ENCODE data around the gene PROM1.

The PROM1 gene

DNA sequence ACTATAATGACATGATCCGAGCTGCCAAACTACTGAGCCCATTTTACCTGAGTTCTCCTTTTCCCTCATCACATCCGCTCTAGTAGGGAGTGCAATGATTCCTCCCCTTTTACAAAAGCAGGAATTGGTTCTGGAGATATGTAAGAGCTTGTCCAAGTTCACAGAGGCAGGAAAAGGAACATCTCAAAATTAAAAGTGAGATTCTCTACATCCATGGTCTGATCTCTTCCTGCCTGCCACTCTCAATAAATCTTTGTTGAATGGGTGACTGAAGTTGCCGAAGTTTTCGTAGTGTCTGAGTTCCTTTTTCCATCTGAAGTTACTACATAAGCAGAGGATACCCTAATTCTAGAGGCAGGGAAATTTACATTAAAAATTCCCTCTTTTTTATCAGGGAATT is 145.2 kb downstream of the PROM1 start, which contains the start of gene FGFBP1:
Gene FGFBP1 (minus strand): TSS at position 101 of the 400 bp plus-strand sequence. CDS start 2,108 bp downstream, outside the sequence.
- no peaks in the 10 kb centered on the region for H3K36me3 ChIP-seq (ENCODE audit: control insufficient read depth, insufficient read depth, low read length)
- DNase-seq = no peak
- H3K4me1 ChIP-seq (ENCODE audit: control insufficient read depth, insufficient read depth, low read length, poor library complexity, severe bottlenecking) = no peaks in the 10 kb centered on the region
- no peak within 1 kb of the TSS for H3K4me3 ChIP-seq (ENCODE audit: insufficient read depth, low read depth, low read length, poor library complexity, severe bottlenecking)
- H3K27me3 ChIP-seq (replicated peaks; ENCODE audit: control insufficient read depth, insufficient read depth, low read length, poor library complexity, severe bottlenecking) = no peaks in the 10 kb centered on the region
- no peak within 1 kb of the TSS for H3K27ac ChIP-seq (ENCODE audit: insufficient read depth, low read length, poor library complexity, severe bottlenecking)
- H3K9me3 ChIP-seq (ENCODE audit: control insufficient read depth, low read length) = no peaks in the 10 kb centered on the region

- no peaks in the 10 kb centered on the region for H3K9me3 ChIP-seq (ENCODE audit: control insufficient read depth, low read length)
- no peak overlapping the region for H3K4me3 ChIP-seq (ENCODE audit: insufficient read depth, low read depth, low read length, poor library complexity, severe bottlenecking)
- no peaks in the 10 kb centered on the region for H3K27me3 ChIP-seq (replicated peaks; ENCODE audit: control insufficient read depth, insufficient read depth, low read length, poor library complexity, severe bottlenecking)
- DNase-seq = no peak
- no peaks in the 10 kb centered on the region for H3K4me1 ChIP-seq (ENCODE audit: control insufficient read depth, insufficient read depth, low read length, poor library complexity, severe bottlenecking)
- H3K36me3 ChIP-seq (ENCODE audit: control insufficient read depth, insufficient read depth, low read length) = no peaks in the 10 kb centered on the region
- no peak overlapping the region for H3K27ac ChIP-seq (ENCODE audit: insufficient read depth, low read length, poor library complexity, severe bottlenecking)
These were observed 145.6 kb downstream of the PROM1 start for GRCh38 chr4:15938182-15938581.

- no peak for DNase-seq
- no peak overlapping the region for H3K27ac ChIP-seq (ENCODE audit: insufficient read depth, low read length, poor library complexity, severe bottlenecking)
- H3K4me1 ChIP-seq (ENCODE audit: control insufficient read depth, insufficient read depth, low read length, poor library complexity, severe bottlenecking) = no peaks in the 10 kb centered on the region
These were observed 147.3 kb downstream of the PROM1 start for GRCh38 chr4:15936495-15936894.

GRCh38 chr4:15935504-15936402 is 148.1 kb downstream of the PROM1 start:
- Histone ChIP-seq H3K36me3 (ENCODE audit: control insufficient read depth, insufficient read depth, low read length) (no peaks in the 10 kb centered on the region), H3K27me3 (replicated peaks; ENCODE audit: control insufficient read depth, insufficient read depth, low read length, poor library complexity, severe bottlenecking) (no peaks in the 10 kb centered on the region), H3K27ac (ENCODE audit: insufficient read depth, low read length, poor library complexity, severe bottlenecking) (no peak overlapping the region), H3K4me3 (ENCODE audit: insufficient read depth, low read depth, low read length, poor library complexity, severe bottlenecking) (no peak overlapping the region), H3K9me3 (ENCODE audit: control insufficient read depth, low read length) (no peaks in the 10 kb centered on the region), H3K4me1 (ENCODE audit: control insufficient read depth, insufficient read depth, low read length, poor library complexity, severe bottlenecking) (no peaks in the 10 kb centered on the region)
- DNase-seq = no peak

More at GRCh38 chr4:15936495-15936894, 147.3 kb downstream of the PROM1 start:
- Histone ChIP-seq H3K36me3 (ENCODE audit: control insufficient read depth, insufficient read depth, low read length) (no peaks in the 10 kb centered on the region), H3K4me3 (ENCODE audit: insufficient read depth, low read depth, low read length, poor library complexity, severe bottlenecking) (no peak overlapping the region), H3K27me3 (replicated peaks; ENCODE audit: control insufficient read depth, insufficient read depth, low read length, poor library complexity, severe bottlenecking) (no peaks in the 10 kb centered on the region), H3K9me3 (ENCODE audit: control insufficient read depth, low read length) (no peaks in the 10 kb centered on the region)

DNA sequence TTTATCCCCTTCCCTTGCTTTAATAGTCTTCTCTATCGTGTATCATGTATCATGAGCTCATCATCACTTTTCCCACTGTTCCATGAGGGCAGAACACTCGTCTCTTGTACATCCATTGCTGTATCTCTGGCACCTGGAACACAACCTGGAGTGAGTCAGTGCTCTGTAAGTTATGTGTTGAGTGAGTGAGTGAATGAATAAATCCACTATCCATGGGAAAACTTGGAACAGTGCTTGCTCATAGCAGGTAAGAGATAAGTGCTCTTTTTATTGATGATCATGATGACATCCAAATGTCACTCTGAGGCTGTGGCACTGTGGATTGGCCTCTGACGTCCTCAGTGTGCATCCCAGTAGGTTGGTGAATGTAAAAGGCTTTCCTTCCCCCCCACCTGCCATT is 149.6 kb downstream of the PROM1 start:
- Histone ChIP-seq H3K4me3 (ENCODE audit: insufficient read depth, low read depth, low read length, poor library complexity, severe bottlenecking) (no peak overlapping the region), H3K9me3 (ENCODE audit: control insufficient read depth, low read length) (no peaks in the 10 kb centered on the region), H3K36me3 (ENCODE audit: control insufficient read depth, insufficient read depth, low read length) (no peaks in the 10 kb centered on the region), H3K4me1 (ENCODE audit: control insufficient read depth, insufficient read depth, low read length, poor library complexity, severe bottlenecking) (no peaks in the 10 kb centered on the region), H3K27ac (ENCODE audit: insufficient read depth, low read length, poor library complexity, severe bottlenecking) (no peak overlapping the region), H3K27me3 (replicated peaks; ENCODE audit: control insufficient read depth, insufficient read depth, low read length, poor library complexity, severe bottlenecking) (no peaks in the 10 kb centered on the region)
- DNase-seq = no peak

- H3K4me1 ChIP-seq (ENCODE audit: control insufficient read depth, insufficient read depth, low read length, poor library complexity, severe bottlenecking) = no peaks in the 10 kb centered on the region
- H3K9me3 ChIP-seq (ENCODE audit: control insufficient read depth, low read length) = no peaks in the 10 kb centered on the region
- H3K27ac ChIP-seq (ENCODE audit: insufficient read depth, low read length, poor library complexity, severe bottlenecking) = no peak overlapping the region
- H3K4me3 ChIP-seq (ENCODE audit: insufficient read depth, low read depth, low read length, poor library complexity, severe bottlenecking) = no peak overlapping the region
- H3K36me3 ChIP-seq (ENCODE audit: control insufficient read depth, insufficient read depth, low read length) = no peaks in the 10 kb centered on the region
- no peaks in the 10 kb centered on the region for H3K27me3 ChIP-seq (replicated peaks; ENCODE audit: control insufficient read depth, insufficient read depth, low read length, poor library complexity, severe bottlenecking)
- no peak for DNase-seq
These were observed 152.2 kb downstream of the PROM1 start for GRCh38 chr4:15931451-15932210.

GRCh38 chr4:15930314-15930713 is 153.5 kb downstream of the PROM1 start:
- Histone ChIP-seq H3K9me3 (ENCODE audit: control insufficient read depth, low read length) (no peaks in the 10 kb centered on the region), H3K36me3 (ENCODE audit: control insufficient read depth, insufficient read depth, low read length) (no peaks in the 10 kb centered on the region), H3K27ac (ENCODE audit: insufficient read depth, low read length, poor library complexity, severe bottlenecking) (no peak overlapping the region), H3K4me3 (ENCODE audit: insufficient read depth, low read depth, low read length, poor library complexity, severe bottlenecking) (no peak overlapping the region), H3K27me3 (replicated peaks; ENCODE audit: control insufficient read depth, insufficient read depth, low read length, poor library complexity, severe bottlenecking) (no peaks in the 10 kb centered on the region), H3K4me1 (ENCODE audit: control insufficient read depth, insufficient read depth, low read length, poor library complexity, severe bottlenecking) (no peaks in the 10 kb centered on the region)
- no peak for DNase-seq

- no peaks in the 10 kb centered on the region for H3K36me3 ChIP-seq (ENCODE audit: control insufficient read depth, insufficient read depth, low read length)
- H3K9me3 ChIP-seq (ENCODE audit: control insufficient read depth, low read length) = no peaks in the 10 kb centered on the region
- H3K4me1 ChIP-seq (ENCODE audit: control insufficient read depth, insufficient read depth, low read length, poor library complexity, severe bottlenecking) = no peaks in the 10 kb centered on the region
- H3K27ac ChIP-seq (ENCODE audit: insufficient read depth, low read length, poor library complexity, severe bottlenecking) = no peak overlapping the region
- DNase-seq = no peak
- H3K27me3 ChIP-seq (replicated peaks; ENCODE audit: control insufficient read depth, insufficient read depth, low read length, poor library complexity, severe bottlenecking) = no peaks in the 10 kb centered on the region
- H3K4me3 ChIP-seq (ENCODE audit: insufficient read depth, low read depth, low read length, poor library complexity, severe bottlenecking) = no peak overlapping the region
These were observed 154.3 kb downstream of the PROM1 start for GRCh38 chr4:15929540-15929939.

- H3K4me3 ChIP-seq (ENCODE audit: insufficient read depth, low read depth, low read length, poor library complexity, severe bottlenecking) = no peak overlapping the region
- H3K27me3 ChIP-seq (replicated peaks; ENCODE audit: control insufficient read depth, insufficient read depth, low read length, poor library complexity, severe bottlenecking) = no peaks in the 10 kb centered on the region
- no peaks in the 10 kb centered on the region for H3K36me3 ChIP-seq (ENCODE audit: control insufficient read depth, insufficient read depth, low read length)
- no peak for DNase-seq
- no peak overlapping the region for H3K27ac ChIP-seq (ENCODE audit: insufficient read depth, low read length, poor library complexity, severe bottlenecking)
- no peaks in the 10 kb centered on the region for H3K9me3 ChIP-seq (ENCODE audit: control insufficient read depth, low read length)
- no peaks in the 10 kb centered on the region for H3K4me1 ChIP-seq (ENCODE audit: control insufficient read depth, insufficient read depth, low read length, poor library complexity, severe bottlenecking)
These were observed 154.9 kb downstream of the PROM1 start for GRCh38 chr4:15928883-15929282.

- no peaks in the 10 kb centered on the region for H3K9me3 ChIP-seq (ENCODE audit: control insufficient read depth, low read length)
- no peaks in the 10 kb centered on the region for H3K4me1 ChIP-seq (ENCODE audit: control insufficient read depth, insufficient read depth, low read length, poor library complexity, severe bottlenecking)
- no peaks in the 10 kb centered on the region for H3K36me3 ChIP-seq (ENCODE audit: control insufficient read depth, insufficient read depth, low read length)
- no peak overlapping the region for H3K27ac ChIP-seq (ENCODE audit: insufficient read depth, low read length, poor library complexity, severe bottlenecking)
- no peak for DNase-seq
- no peak overlapping the region for H3K4me3 ChIP-seq (ENCODE audit: insufficient read depth, low read depth, low read length, poor library complexity, severe bottlenecking)
- no peaks in the 10 kb centered on the region for H3K27me3 ChIP-seq (replicated peaks; ENCODE audit: control insufficient read depth, insufficient read depth, low read length, poor library complexity, severe bottlenecking)
These were observed 157.3 kb downstream of the PROM1 start for GRCh38 chr4:15926486-15926885.

All from effector memory CD4-positive, alpha-beta T cell (primary cell).